ENCODE data around the gene PROSER3.

- TF ChIP-seq POLR2AphosphoS5 (IDR thresholded peaks at IDR 0.05), result no peak
- TF ChIP-seq POLR2A (IDR thresholded peaks at IDR 0.05), result no peak
- TF ChIP-seq, protein P1, sequence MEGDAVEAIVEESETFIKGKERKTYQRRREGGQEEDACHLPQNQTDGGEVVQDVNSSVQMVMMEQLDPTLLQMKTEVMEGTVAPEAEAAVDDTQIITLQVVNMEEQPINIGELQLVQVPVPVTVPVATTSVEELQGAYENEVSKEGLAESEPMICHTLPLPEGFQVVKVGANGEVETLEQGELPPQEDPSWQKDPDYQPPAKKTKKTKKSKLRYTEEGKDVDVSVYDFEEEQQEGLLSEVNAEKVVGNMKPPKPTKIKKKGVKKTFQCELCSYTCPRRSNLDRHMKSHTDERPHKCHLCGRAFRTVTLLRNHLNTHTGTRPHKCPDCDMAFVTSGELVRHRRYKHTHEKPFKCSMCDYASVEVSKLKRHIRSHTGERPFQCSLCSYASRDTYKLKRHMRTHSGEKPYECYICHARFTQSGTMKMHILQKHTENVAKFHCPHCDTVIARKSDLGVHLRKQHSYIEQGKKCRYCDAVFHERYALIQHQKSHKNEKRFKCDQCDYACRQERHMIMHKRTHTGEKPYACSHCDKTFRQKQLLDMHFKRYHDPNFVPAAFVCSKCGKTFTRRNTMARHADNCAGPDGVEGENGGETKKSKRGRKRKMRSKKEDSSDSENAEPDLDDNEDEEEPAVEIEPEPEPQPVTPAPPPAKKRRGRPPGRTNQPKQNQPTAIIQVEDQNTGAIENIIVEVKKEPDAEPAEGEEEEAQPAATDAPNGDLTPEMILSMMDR (IDR thresholded peaks at IDR 0.05), result no peak
- TF ChIP-seq EP300 (IDR thresholded peaks at IDR 0.05), result no peak
Measured at GRCh38 chr19:35734273-35734672, 23.7 kb upstream of the PROSER3 start.

Data from gastroesophageal sphincter (tissue), 3 donors.